ENCODE measurements around the gene SLFN14.
"Not testable (repeated sequence)": the region's sequence is repeated elsewhere in the genome, so short reads cannot be mapped to it uniquely, and the experiment has no call there.

The SLFN14 gene

GRCh38 chr17:35577830-35578196 is 17.2 kb upstream of the SLFN14 start:
- Mint-ChIP-seq H3K27ac (peak overlapping the region; percentile 99), H3K36me3 (peaks cover 35% of the 10 kb centered on the region), H3K4me1 (peaks cover 21% of the 10 kb centered on the region), H3K4me3 (peak overlapping the region; percentile 99), H3K9me3 (no peaks in the 10 kb centered on the region)
- peak; percentile 3 for ATAC-seq
- no peak for DNase-seq (ENCODE audit: low spot score in 2 of 2)

- Mint-ChIP-seq H3K4me1 (peaks cover 21% of the 10 kb centered on the region), H3K27ac (peak overlapping the region; percentile 3), H3K9me3 (no peaks in the 10 kb centered on the region), H3K36me3 (peaks cover 41% of the 10 kb centered on the region), H3K4me3 (no peak overlapping the region)
- DNase-seq (ENCODE audit: low spot score in 2 of 2), result no peak
- no peak for ATAC-seq
Observed at GRCh38 chr17:35575759-35576158, 15.1 kb upstream of the SLFN14 start.

GRCh38 chr17:35569405-35569804 is 8.8 kb upstream of the SLFN14 start:
- peaks cover 39% of the 10 kb centered on the region for H3K36me3 Mint-ChIP-seq
- ATAC-seq, result no peak
- peak overlapping the region; percentile 57 for H3K27ac Mint-ChIP-seq
- no peak for DNase-seq (ENCODE audit: low spot score in 2 of 2)
- H3K4me3 Mint-ChIP-seq, result peak overlapping the region; percentile 87
- no peaks in the 10 kb centered on the region for H3K9me3 Mint-ChIP-seq
- H3K4me1 Mint-ChIP-seq, result peaks cover 31% of the 10 kb centered on the region

- H3K4me1 Mint-ChIP-seq, result peaks cover 31% of the 10 kb centered on the region
- peak overlapping the region; percentile 97 for H3K27ac Mint-ChIP-seq
- ATAC-seq, result peak; percentile 61
- H3K36me3 Mint-ChIP-seq, result peaks cover 31% of the 10 kb centered on the region
- DNase-seq (ENCODE audit: low spot score in 2 of 2), result no peak
- no peaks in the 10 kb centered on the region for H3K9me3 Mint-ChIP-seq
- H3K4me3 Mint-ChIP-seq, result peak overlapping the region; percentile 87
Observed at GRCh38 chr17:35568561-35568960, 7.9 kb upstream of the SLFN14 start.

GRCh38 chr17:35566968-35567367 is 6.3 kb upstream of the SLFN14 start:
- H3K9me3 Mint-ChIP-seq, result no peaks in the 10 kb centered on the region
- no peak for ATAC-seq
- H3K4me1 Mint-ChIP-seq, result peaks cover 31% of the 10 kb centered on the region
- no peak for DNase-seq (ENCODE audit: low spot score in 2 of 2)
- peaks cover 20% of the 10 kb centered on the region for H3K36me3 Mint-ChIP-seq
- H3K27ac Mint-ChIP-seq, result peak overlapping the region; percentile 97
- H3K4me3 Mint-ChIP-seq, result peak overlapping the region; percentile 87

GRCh38 chr17:35563181-35563580 is 2.6 kb upstream of the SLFN14 start:
- H3K27ac Mint-ChIP-seq; H3K4me1 Mint-ChIP-seq; H3K9me3 Mint-ChIP-seq; DNase-seq (ENCODE audit: low spot score in 2 of 2); H3K4me3 Mint-ChIP-seq; ATAC-seq: not testable (repeated sequence)
- H3K36me3 Mint-ChIP-seq, result peaks cover 15% of the 10 kb centered on the region

- Mint-ChIP-seq H3K4me1 (no peaks in the 10 kb centered on the region), H3K36me3 (no peaks in the 10 kb centered on the region), H3K9me3 (no peaks in the 10 kb centered on the region), H3K27ac (no peak overlapping the region), H3K4me3 (no peak overlapping the region)
- no peak for DNase-seq (ENCODE audit: low spot score in 2 of 2)
- no peak for ATAC-seq
Observed at GRCh38 chr17:35559495-35560210, 966 bp downstream of the SLFN14 start.

- no peaks in the 10 kb centered on the region for H3K4me1 Mint-ChIP-seq
- no peak overlapping the region for H3K27ac Mint-ChIP-seq
- H3K4me3 Mint-ChIP-seq, result no peak overlapping the region
- DNase-seq (ENCODE audit: low spot score in 2 of 2) (no peak), ATAC-seq (no peak)
- H3K9me3 Mint-ChIP-seq, result no peaks in the 10 kb centered on the region
- no peaks in the 10 kb centered on the region for H3K36me3 Mint-ChIP-seq
Observed at GRCh38 chr17:35557353-35557752, 3.3 kb downstream of the SLFN14 start.

GRCh38 chr17:35555691-35556090 is 4.9 kb downstream of the SLFN14 start:
- Mint-ChIP-seq H3K9me3 (no peaks in the 10 kb centered on the region), H3K4me1 (no peaks in the 10 kb centered on the region), H3K27ac (no peak overlapping the region), H3K36me3 (no peaks in the 10 kb centered on the region), H3K4me3 (no peak overlapping the region)
- DNase-seq (ENCODE audit: low spot score in 2 of 2), result no peak
- ATAC-seq, result no peak

GRCh38 chr17:35554668-35555067 is 6.0 kb downstream of the SLFN14 start:
- Mint-ChIP-seq H3K9me3 (no peaks in the 10 kb centered on the region), H3K27ac (no peak overlapping the region), H3K4me3 (no peak overlapping the region), H3K4me1 (no peaks in the 10 kb centered on the region), H3K36me3 (no peaks in the 10 kb centered on the region)
- ATAC-seq (peak; percentile 100), DNase-seq (ENCODE audit: low spot score in 2 of 2) (no peak)

- Mint-ChIP-seq H3K36me3 (no peaks in the 10 kb centered on the region), H3K4me3 (no peak overlapping the region), H3K27ac (no peak overlapping the region), H3K9me3 (no peaks in the 10 kb centered on the region), H3K4me1 (peaks cover 8% of the 10 kb centered on the region)
- DNase-seq (ENCODE audit: low spot score in 2 of 2) (no peak), ATAC-seq (no peak)
Observed at GRCh38 chr17:35553310-35553709, 7.3 kb downstream of the SLFN14 start.

GRCh38 chr17:35548978-35549377 is 11.6 kb downstream of the SLFN14 start:
- no peaks in the 10 kb centered on the region for H3K9me3 Mint-ChIP-seq
- peak; percentile 66 for ATAC-seq
- DNase-seq (ENCODE audit: low spot score in 2 of 2), result no peak
- H3K36me3 Mint-ChIP-seq, result no peaks in the 10 kb centered on the region
- no peak overlapping the region for H3K4me3 Mint-ChIP-seq
- H3K4me1 Mint-ChIP-seq, result peaks cover 29% of the 10 kb centered on the region
- no peak overlapping the region for H3K27ac Mint-ChIP-seq

- Mint-ChIP-seq H3K27ac (no peak overlapping the region), H3K4me3 (no peak overlapping the region), H3K4me1 (peaks cover 29% of the 10 kb centered on the region), H3K9me3 (no peaks in the 10 kb centered on the region), H3K36me3 (no peaks in the 10 kb centered on the region)
- ATAC-seq (no peak), DNase-seq (ENCODE audit: low spot score in 2 of 2) (no peak)
Observed at GRCh38 chr17:35548208-35548810, 12.3 kb downstream of the SLFN14 start.

GRCh38 chr17:35546487-35546886 is 14.1 kb downstream of the SLFN14 start:
- Mint-ChIP-seq H3K4me3 (no peak overlapping the region), H3K27ac (no peak overlapping the region), H3K9me3 (no peaks in the 10 kb centered on the region), H3K36me3 (no peaks in the 10 kb centered on the region), H3K4me1 (peaks cover 29% of the 10 kb centered on the region)
- DNase-seq (ENCODE audit: low spot score in 2 of 2), result no peak
- no peak for ATAC-seq

- H3K27ac Mint-ChIP-seq, result no peak overlapping the region
- ATAC-seq (no peak), DNase-seq (ENCODE audit: low spot score in 2 of 2) (no peak)
- H3K4me3 Mint-ChIP-seq, result no peak overlapping the region
- H3K36me3 Mint-ChIP-seq, result no peaks in the 10 kb centered on the region
- H3K4me1 Mint-ChIP-seq, result peaks cover 39% of the 10 kb centered on the region
- no peaks in the 10 kb centered on the region for H3K9me3 Mint-ChIP-seq
Observed at GRCh38 chr17:35545150-35545549, 15.5 kb downstream of the SLFN14 start.

GRCh38 chr17:35543856-35544255 is 16.8 kb downstream of the SLFN14 start:
- H3K4me1 Mint-ChIP-seq, result peaks cover 47% of the 10 kb centered on the region
- no peaks in the 10 kb centered on the region for H3K9me3 Mint-ChIP-seq
- ATAC-seq, result no peak
- no peak overlapping the region for H3K27ac Mint-ChIP-seq
- H3K36me3 Mint-ChIP-seq, result peaks cover 5% of the 10 kb centered on the region
- no peak overlapping the region for H3K4me3 Mint-ChIP-seq
- no peak for DNase-seq (ENCODE audit: low spot score in 2 of 2)

Data from stimulated activated effector memory CD8-positive, alpha-beta T cell treated with anti-CD3 and anti-CD28 coated beads, Interleukin-12 subunit alpha, Interleukin-12 subunit beta, amount 100 ng/mL, for 72 hours (primary cell).